Erythroblast (primary cell): ENCODE measurements around the gene CBFA2T2.
"Not testable (repeated sequence)": the region's sequence is repeated elsewhere in the genome, so short reads cannot be mapped to it uniquely, and the experiment has no call there.

Source experiments
- DNase-seq, 2 experiments: peaks; one replicate each; lab custom pipeline; 2025; lab: John Stamatoyannopoulos, UW
- GATA1 ChIP-seq: IDR thresholded peaks from 2 replicates; pipeline ENCODE4 v1.6.1; 2011; ENCODE audit warnings: low read depth, mild to moderate bottlenecking, control low read depth, low read length, moderate library complexity
- POLR2A ChIP-seq: IDR thresholded peaks from 2 replicates; pipeline ENCODE4 v1.6.1; 2011; ENCODE audit warnings: mild to moderate bottlenecking, low read length

CBFA2T2 gene

GRCh38 chr20:33644313-33645071, 154.6 kb downstream of the CBFA2T2 start:
- TF ChIP-seq GATA1: no peak
- TF ChIP-seq POLR2A: no peak
- DNase-seq: no peak

GRCh38 chr20:33645072-33645358, 155.1 kb downstream of the CBFA2T2 start:
- DNase-seq: no peak
- TF ChIP-seq GATA1: no peak
- no peak for TF ChIP-seq POLR2A

GRCh38 chr20:33645396-33645795, 155.5 kb downstream of the CBFA2T2 start:
- TF ChIP-seq POLR2A (no peak), GATA1 (no peak)

GRCh38 chr20:33646191-33646590, 156.3 kb downstream of the CBFA2T2 start:
- TF ChIP-seq POLR2A (no peak), GATA1 (no peak)
- no peak for DNase-seq

More at GRCh38 chr20:33645396-33645795, 155.5 kb downstream of the CBFA2T2 start:
- DNase-seq: peak; percentile 32 to 40

GRCh38 chr20:33646959-33647602, 157.2 kb downstream of the CBFA2T2 start:
- not testable (repeated sequence) for DNase-seq

GRCh38 chr20:33647603-33648395, 157.9 kb downstream of the CBFA2T2 start:
- DNase-seq: no peak
- no peak for TF ChIP-seq GATA1
- no peak for TF ChIP-seq POLR2A

GRCh38 chr20:33648396-33649004, 158.6 kb downstream of the CBFA2T2 start:
- DNase-seq: no peak
- TF ChIP-seq POLR2A (no peak), GATA1 (no peak)

GRCh38 chr20:33649201-33649681, 159.3 kb downstream of the CBFA2T2 start:
- no peak for TF ChIP-seq GATA1
- TF ChIP-seq POLR2A: no peak
- DNase-seq: no peak

- no peak for DNase-seq
- TF ChIP-seq GATA1 (no peak), POLR2A (no peak)
These were observed 160.3 kb downstream of the CBFA2T2 start for GRCh38 chr20:33650111-33650752.

GRCh38 chr20:33650753-33651561, 161.1 kb downstream of the CBFA2T2 start:
- DNase-seq: no peak
- TF ChIP-seq GATA1: no peak

GRCh38 chr20:33651562-33652048, 161.7 kb downstream of the CBFA2T2 start:
- no peak for DNase-seq
- TF ChIP-seq GATA1 (no peak), POLR2A (no peak)

GRCh38 chr20:33653218-33653899, 163.5 kb downstream of the CBFA2T2 start:
- peak; percentile 60 to 75 for DNase-seq
- TF ChIP-seq GATA1 (no peak), POLR2A (peak; percentile 18)
